ENCODE results near the gene ITGB1BP2. TPM values are rescaled to one million over a fixed set of nuclear protein-coding genes. Genes with fewer than 3 reads are reported as not detected.

ITGB1BP2 gene
- total and polyA plus RNA-seq, 2 of the 8 experiments (the other 6 are each of a cell fraction or from before 2014, with no cell fraction given): 2.9 to 5.2 TPM

- Histone ChIP-seq H2BK20ac (ENCODE audit: low read length) (no peak overlapping the region), H4K8ac (ENCODE audit: extremely low read depth, insufficient read depth, low read length) (no peak overlapping the region), H3K4me2 (ENCODE audit: insufficient read depth in 1 of 2, low read depth in 2 of 2, low read length in 2 of 2) (no peak overlapping the region), H3K27me3 (replicated peaks in 1 of 4; ENCODE audit: control insufficient read depth in 3 of 4, extremely low read depth in 1 of 4, insufficient read depth in 3 of 4, low read length in 3 of 4) (no peaks in the 10 kb centered on the region), H3K9me3 (ENCODE audit: insufficient read depth in 2 of 2, low read depth in 1 of 2, low read length in 1 of 2) (no peaks in the 10 kb centered on the region), H3K4me3 (ENCODE audit: extremely low read depth in 1 of 4, insufficient read depth in 2 of 4, low read depth in 3 of 4, low read length in 4 of 4) (no peak overlapping the region), H3K14ac (ENCODE audit: insufficient read length) (no peak overlapping the region), H3K79me1 (ENCODE audit: low read depth, low read length) (no peaks in the 10 kb centered on the region), H3K4me1 (replicated peaks in 1 of 4; ENCODE audit: control insufficient read depth in 3 of 4, insufficient read depth in 4 of 4, low read length in 3 of 4) (no peaks in the 10 kb centered on the region), H4K91ac (replicated peaks; ENCODE audit: insufficient read length, low read length) (no peak overlapping the region), H3K27ac (ENCODE audit: low read depth, low read length) (no peak overlapping the region), H2AFZ (ENCODE audit: low read length) (no peak overlapping the region), H3K56ac (replicated peaks; ENCODE audit: insufficient read length, low read depth, low read length) (no peak overlapping the region), H4K5ac (ENCODE audit: insufficient read length, low read depth, low read length) (no peak overlapping the region), H3K9ac (replicated peaks in 1 of 4; ENCODE audit: extremely low read depth in 1 of 4, low read depth in 3 of 4, low read length in 3 of 4) (no peak overlapping the region), H2BK15ac (ENCODE audit: low read length) (no peak overlapping the region), H3K18ac (ENCODE audit: extremely low read depth, low read length) (no peak overlapping the region), H2BK120ac (replicated peaks; ENCODE audit: low read depth, low read length) (no peak overlapping the region), H4K20me1 (replicated peaks in 1 of 2; ENCODE audit: control insufficient read depth in 1 of 2, insufficient read depth in 2 of 2, low read length in 2 of 2) (peaks cover 5 to 10% of the 10 kb centered on the region in 2 experiments), H2BK12ac (ENCODE audit: low read depth, low read length) (no peak overlapping the region), H2BK5ac (ENCODE audit: low read depth, low read length) (no peak overlapping the region), H3K4ac (replicated peaks; ENCODE audit: insufficient read length, low read depth, low read length) (no peak overlapping the region), H2AK5ac (ENCODE audit: low read depth, low read length) (no peak overlapping the region), H3K79me2 (ENCODE audit: control insufficient read depth in 1 of 2, insufficient read depth in 2 of 2, low read length in 2 of 2) (peaks cover 0 to 4% of the 10 kb centered on the region in 2 experiments; a peak in 1 of 4 replicates), H3K23me2 (ENCODE audit: low read depth, low read length) (no peaks in the 10 kb centered on the region), H3K36me3 (ENCODE audit: control insufficient read depth in 2 of 4, insufficient read depth in 4 of 4, low read length in 3 of 4) (peaks cover 24 to 89% (median 67%) of the 10 kb centered on the region in 4 experiments), H3K23ac (ENCODE audit: insufficient read length) (no peak overlapping the region)
- POLR2A ChIA-PET (ENCODE audit: partially characterized antibody): interaction anchor here (0.9 to 18.0 kb wide), 6 partner anchors 7 to 94 kb away, joined by 3 to 215 read pairs (median 4); partner anchors contain the start of gene NONO
- WGBS, 2 experiments (ENCODE audit: extremely low coverage in 1 of 2, insufficient coverage in 1 of 2, insufficient read length in 1 of 2, insufficient replicate concordance in 2 of 2, low coverage in 1 of 2, low lambda C conversion rate in 2 of 2, missing lambda C conversion rate in 1 of 2): 95% methylated on average over 6 of the region's 6 CpGs; no CpG with 5 or more reads in 1 of the 2 experiments
- DNase-seq (ENCODE audit: low read depth in 1 of 2, low spot score in 2 of 2) (no peak), FAIRE-seq (no peak)
- TF ChIP-seq SP4 (IDR thresholded peaks at IDR 0.05; ENCODE audit: low read length) (no peak), POLR2AphosphoS5 (IDR thresholded peaks at IDR 0.05; ENCODE audit: low read depth, low read length) (peak; percentile 73; the same call in 1 of the 2 replicates), SIN3A (conservative IDR thresholded peaks at IDR 0.05 in 1 of 2, IDR thresholded peaks at IDR 0.05 in 1 of 2; ENCODE audit: low read depth in 1 of 2, low read length in 2 of 2) (no peak), JUN (IDR thresholded peaks at IDR 0.05; ENCODE audit: low read depth, low read length) (no peak)
- CTCF ChIA-PET (ENCODE audit: partially characterized antibody): interaction anchor here (0.6 kb wide), 1 partner anchor 150 kb away, joined by 3 read pairs; no protein-coding TSS in a partner anchor
Observed at GRCh38 chrX:71296806-71297205, 4.7 kb upstream of the ITGB1BP2 start.
